HFF-Myc (cell line): Measurements from ENCODE around the gene UGT1A3.
"Not testable (repeated sequence)": the region's sequence is repeated elsewhere in the genome, so short reads cannot be mapped to it uniquely, and the experiment has no call there.

ENCODE experiments used
- DNase-seq: peaks from one replicate; pipeline ENCODE4 v3.0.0-alpha.2; 2011; ENCODE audit warnings: low read depth; ENCODE audit errors: extremely low read depth
- H3K4me3 ChIP-seq: replicated peaks from 2 replicates; pipeline ENCODE4 v1.5.1; 2011; ENCODE audit warnings: low read depth, mild to moderate bottlenecking, control low read depth, low read length
- TF ChIP-seq, protein P1 (sequence below): IDR thresholded peaks from 2 replicates; pipeline ENCODE4 v1.5.1; 2012; ENCODE audit warnings: mild to moderate bottlenecking, low read depth, low read length, control low read depth; ENCODE audit errors: missing control alignments

The UGT1A3 gene

DNA sequence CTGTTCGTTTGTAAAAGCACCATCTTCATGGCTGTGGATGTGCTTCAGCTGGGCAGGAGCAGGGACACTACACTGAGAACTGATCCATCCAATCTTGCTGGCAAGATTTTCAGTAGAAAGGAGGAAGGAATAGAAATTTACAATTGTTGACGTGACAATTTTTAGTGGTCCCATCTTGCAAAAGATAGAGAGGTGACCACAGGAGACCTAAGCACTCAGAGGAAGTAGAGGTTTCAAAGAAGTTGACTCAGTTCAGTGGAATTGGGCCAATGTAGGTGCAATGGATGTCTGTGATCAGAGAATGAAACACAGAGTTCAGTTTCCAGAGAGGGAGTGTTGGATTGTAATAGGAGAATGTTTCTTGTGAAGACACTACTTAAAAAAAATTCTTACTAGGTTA lies 14.7 kb upstream of the UGT1A3 start:
- DNase-seq, result no peak
- TF ChIP-seq, protein P1, sequence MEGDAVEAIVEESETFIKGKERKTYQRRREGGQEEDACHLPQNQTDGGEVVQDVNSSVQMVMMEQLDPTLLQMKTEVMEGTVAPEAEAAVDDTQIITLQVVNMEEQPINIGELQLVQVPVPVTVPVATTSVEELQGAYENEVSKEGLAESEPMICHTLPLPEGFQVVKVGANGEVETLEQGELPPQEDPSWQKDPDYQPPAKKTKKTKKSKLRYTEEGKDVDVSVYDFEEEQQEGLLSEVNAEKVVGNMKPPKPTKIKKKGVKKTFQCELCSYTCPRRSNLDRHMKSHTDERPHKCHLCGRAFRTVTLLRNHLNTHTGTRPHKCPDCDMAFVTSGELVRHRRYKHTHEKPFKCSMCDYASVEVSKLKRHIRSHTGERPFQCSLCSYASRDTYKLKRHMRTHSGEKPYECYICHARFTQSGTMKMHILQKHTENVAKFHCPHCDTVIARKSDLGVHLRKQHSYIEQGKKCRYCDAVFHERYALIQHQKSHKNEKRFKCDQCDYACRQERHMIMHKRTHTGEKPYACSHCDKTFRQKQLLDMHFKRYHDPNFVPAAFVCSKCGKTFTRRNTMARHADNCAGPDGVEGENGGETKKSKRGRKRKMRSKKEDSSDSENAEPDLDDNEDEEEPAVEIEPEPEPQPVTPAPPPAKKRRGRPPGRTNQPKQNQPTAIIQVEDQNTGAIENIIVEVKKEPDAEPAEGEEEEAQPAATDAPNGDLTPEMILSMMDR, result no peak
- no peak overlapping the region for H3K4me3 ChIP-seq

GRCh38 chr2:233718552-233718951 lies 10.3 kb upstream of the UGT1A3 start, which contains the start of gene UGT1A4:
UGT1A4 (plus strand) TSS chr2:233718736; CDS start chr2:233718821, 85 bp downstream.
- H3K4me3 ChIP-seq, result no peak within 1 kb of the TSS
- TF ChIP-seq, protein P1, result no peak
- DNase-seq, result no peak

GRCh38 chr2:233736868-233737653 lies 8.2 kb downstream of the UGT1A3 start:
- H3K4me3 ChIP-seq, DNase-seq: not testable (repeated sequence)

GRCh38 chr2:233740870-233741269 lies 12.0 kb downstream of the UGT1A3 start:
- no peak for DNase-seq
- H3K4me3 ChIP-seq, result no peak overlapping the region
- TF ChIP-seq, protein P1, result no peak

GRCh38 chr2:233743464-233744259 lies 14.8 kb downstream of the UGT1A3 start:
- H3K4me3 ChIP-seq, result no peak overlapping the region
- TF ChIP-seq, protein P1, result no peak
- no peak for DNase-seq

GRCh38 chr2:233745073-233745755 lies 16.4 kb downstream of the UGT1A3 start:
- no peak for DNase-seq
- no peak overlapping the region for H3K4me3 ChIP-seq
- TF ChIP-seq, protein P1, result no peak

DNA sequence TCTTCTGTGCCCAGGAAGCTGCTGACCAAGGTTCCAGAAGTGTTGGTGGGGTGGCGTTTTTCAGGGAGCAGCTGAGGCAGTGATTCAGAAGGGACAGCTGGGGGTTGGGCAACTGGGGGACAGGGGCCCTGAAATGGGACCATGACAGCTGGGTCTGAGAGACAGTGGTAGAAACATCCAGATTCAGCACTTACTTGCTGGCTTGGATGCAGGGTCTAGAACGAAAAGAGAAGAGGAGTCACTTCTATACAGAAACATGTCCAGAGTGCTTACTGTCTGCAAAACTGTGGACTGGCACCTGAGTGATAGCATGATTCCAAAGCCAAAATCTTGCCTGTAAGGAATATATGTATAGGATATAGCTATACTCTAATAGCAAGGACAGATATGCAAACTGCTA lies 17.0 kb downstream of the UGT1A3 start:
- not testable (repeated sequence) for H3K4me3 ChIP-seq, DNase-seq
